Measurements from ENCODE around the gene CEP162.
"Not testable (repeated sequence)": the region's sequence is repeated elsewhere in the genome, so short reads cannot be mapped to it uniquely, and the experiment has no call there.

The CEP162 gene

DNA sequence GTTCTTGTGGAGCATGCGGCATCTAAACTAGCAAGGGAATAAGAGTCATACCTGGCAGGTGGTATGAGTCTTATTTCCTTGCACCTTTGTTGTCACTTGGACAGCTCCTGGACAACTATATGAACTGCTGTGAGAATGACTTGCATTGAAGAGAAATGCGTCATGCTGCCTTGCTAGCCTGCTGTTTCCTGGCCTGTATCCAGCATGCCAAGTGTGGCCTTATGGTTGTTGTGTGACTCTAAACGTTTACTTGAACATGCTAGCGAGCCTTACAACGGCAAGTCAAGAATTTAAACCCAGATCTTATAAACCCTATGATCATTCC is 90.4 kb downstream of the CEP162 start:
- H3K4me3 ChIP-seq (ENCODE audit: low read depth, low read length) = no peak overlapping the region
- in situ Hi-C loops (cut with HindIII; ENCODE audit: low sequenced_read_pairs) = no loop called here
- TF ChIP-seq, protein P1, sequence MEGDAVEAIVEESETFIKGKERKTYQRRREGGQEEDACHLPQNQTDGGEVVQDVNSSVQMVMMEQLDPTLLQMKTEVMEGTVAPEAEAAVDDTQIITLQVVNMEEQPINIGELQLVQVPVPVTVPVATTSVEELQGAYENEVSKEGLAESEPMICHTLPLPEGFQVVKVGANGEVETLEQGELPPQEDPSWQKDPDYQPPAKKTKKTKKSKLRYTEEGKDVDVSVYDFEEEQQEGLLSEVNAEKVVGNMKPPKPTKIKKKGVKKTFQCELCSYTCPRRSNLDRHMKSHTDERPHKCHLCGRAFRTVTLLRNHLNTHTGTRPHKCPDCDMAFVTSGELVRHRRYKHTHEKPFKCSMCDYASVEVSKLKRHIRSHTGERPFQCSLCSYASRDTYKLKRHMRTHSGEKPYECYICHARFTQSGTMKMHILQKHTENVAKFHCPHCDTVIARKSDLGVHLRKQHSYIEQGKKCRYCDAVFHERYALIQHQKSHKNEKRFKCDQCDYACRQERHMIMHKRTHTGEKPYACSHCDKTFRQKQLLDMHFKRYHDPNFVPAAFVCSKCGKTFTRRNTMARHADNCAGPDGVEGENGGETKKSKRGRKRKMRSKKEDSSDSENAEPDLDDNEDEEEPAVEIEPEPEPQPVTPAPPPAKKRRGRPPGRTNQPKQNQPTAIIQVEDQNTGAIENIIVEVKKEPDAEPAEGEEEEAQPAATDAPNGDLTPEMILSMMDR (IDR thresholded peaks at IDR 0.05; ENCODE audit: low read depth, low read length) = no peak
- peak; percentile 92 for DNase-seq (ENCODE audit: low read depth, low spot score)

GRCh38 chr6:84136364-84137050 is 90.9 kb downstream of the CEP162 start:
- DNase-seq (ENCODE audit: low read depth, low spot score) = peak; percentile 26
- in situ Hi-C loops (cut with HindIII; ENCODE audit: low sequenced_read_pairs) = no loop called here
- no peak overlapping the region for H3K4me3 ChIP-seq (ENCODE audit: low read depth, low read length)
- TF ChIP-seq, protein P1 (IDR thresholded peaks at IDR 0.05; ENCODE audit: low read depth, low read length) = no peak

DNA sequence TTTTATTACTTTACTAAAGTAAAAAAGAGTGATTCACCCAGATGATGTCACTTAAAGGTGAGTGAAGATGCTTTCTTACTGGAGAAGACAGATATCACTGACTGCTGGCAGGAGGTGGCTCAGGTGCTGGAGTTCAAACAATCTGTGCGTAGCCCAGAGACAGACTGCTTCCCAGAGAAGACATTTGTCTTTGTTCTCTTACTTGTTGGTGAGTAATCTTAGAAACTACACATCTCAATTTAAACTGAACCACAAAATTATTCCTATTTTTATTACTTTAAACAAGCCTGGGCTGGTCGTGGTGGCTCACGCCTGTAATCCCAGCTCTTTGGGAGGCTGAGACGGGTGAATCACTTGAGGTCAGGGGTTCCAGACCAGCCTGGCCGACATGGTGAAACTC is 92.2 kb downstream of the CEP162 start:
- in situ Hi-C loops (cut with HindIII; ENCODE audit: low sequenced_read_pairs) = no loop called here
- DNase-seq (ENCODE audit: low read depth, low spot score) = no peak
- TF ChIP-seq, protein P1 (IDR thresholded peaks at IDR 0.05; ENCODE audit: low read depth, low read length) = no peak
- no peak overlapping the region for H3K4me3 ChIP-seq (ENCODE audit: low read depth, low read length)

DNA sequence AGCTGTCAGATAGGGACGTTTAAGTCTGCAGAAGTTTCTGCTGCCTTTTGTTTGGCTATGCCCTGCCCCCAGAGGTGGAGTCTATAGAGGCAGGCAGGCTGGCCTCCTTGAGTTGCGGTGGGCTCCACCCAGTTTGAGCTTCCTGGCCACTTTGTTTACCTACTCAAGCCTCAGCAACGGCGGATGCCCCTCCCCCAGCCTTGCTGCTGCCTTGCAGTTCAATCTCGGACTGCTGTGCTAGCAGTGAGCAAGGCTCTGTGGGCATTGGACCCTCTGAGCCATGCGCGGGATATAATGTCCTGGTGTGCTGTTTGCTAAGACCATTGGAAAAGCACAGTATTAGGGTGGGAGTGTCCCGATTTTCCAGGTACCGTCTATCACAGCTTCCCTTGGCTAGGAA is 94.1 kb downstream of the CEP162 start:
- H3K4me3 ChIP-seq (ENCODE audit: low read depth, low read length); in situ Hi-C loops (cut with HindIII; ENCODE audit: low sequenced_read_pairs); DNase-seq (ENCODE audit: low read depth, low spot score): not testable (repeated sequence)

DNA sequence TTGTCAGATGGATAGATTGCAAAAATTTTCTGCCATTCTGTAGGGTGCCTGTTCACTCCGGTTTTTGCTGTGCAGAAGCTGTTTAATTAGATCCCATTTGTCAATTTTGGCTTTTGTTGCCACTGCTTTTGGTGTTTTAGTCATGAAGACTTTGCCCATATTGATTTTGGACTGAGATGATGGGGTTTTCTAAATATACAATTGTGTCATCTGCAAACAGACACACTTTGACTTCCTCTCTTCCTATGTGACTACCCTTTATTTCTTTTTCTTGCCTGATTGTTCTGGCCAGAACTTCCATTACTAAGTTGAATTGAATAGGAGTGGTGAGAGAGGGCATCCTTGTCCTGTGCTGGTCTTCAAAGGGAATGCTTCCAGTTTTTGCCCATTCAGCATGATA is 97.9 kb downstream of the CEP162 start:
- DNase-seq (ENCODE audit: low read depth, low spot score); in situ Hi-C loops (cut with HindIII; ENCODE audit: low sequenced_read_pairs); H3K4me3 ChIP-seq (ENCODE audit: low read depth, low read length): not testable (repeated sequence)

GRCh38 chr6:84123186-84123585 is 104.3 kb downstream of the CEP162 start:
- TF ChIP-seq, protein P1 (IDR thresholded peaks at IDR 0.05; ENCODE audit: low read depth, low read length) = no peak
- no peak for DNase-seq (ENCODE audit: low read depth, low spot score)
- no peak overlapping the region for H3K4me3 ChIP-seq (ENCODE audit: low read depth, low read length)
- in situ Hi-C loops (cut with HindIII; ENCODE audit: low sequenced_read_pairs) = no loop called here

GRCh38 chr6:84119277-84119676 is 108.2 kb downstream of the CEP162 start:
- in situ Hi-C loops (cut with HindIII; ENCODE audit: low sequenced_read_pairs) = no loop called here
- TF ChIP-seq, protein P1 (IDR thresholded peaks at IDR 0.05; ENCODE audit: low read depth, low read length) = no peak
- no peak for DNase-seq (ENCODE audit: low read depth, low spot score)

DNA sequence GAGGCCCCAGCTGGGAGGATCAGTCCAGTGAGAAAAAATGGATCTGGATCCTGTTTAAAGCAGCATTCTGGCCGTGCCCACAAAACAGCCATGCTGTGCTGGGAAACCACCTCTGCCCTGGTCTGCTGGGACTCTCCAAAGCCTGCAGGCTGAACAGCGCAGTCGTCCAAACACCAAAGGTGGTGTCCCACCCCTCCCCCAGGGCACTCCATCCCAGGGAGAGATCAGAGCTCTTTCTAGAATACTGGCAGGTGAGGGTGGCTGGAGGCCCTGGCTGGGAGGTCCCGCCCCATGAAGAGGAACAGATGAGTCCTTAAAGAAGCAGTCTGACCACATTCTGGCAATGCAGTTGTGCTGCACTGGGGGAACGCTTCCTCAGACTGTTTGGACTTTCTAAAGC is 109.3 kb downstream of the CEP162 start:
- H3K4me3 ChIP-seq (ENCODE audit: low read depth, low read length) = no peak overlapping the region
- no peak for DNase-seq (ENCODE audit: low read depth, low spot score)
- in situ Hi-C loops (cut with HindIII; ENCODE audit: low sequenced_read_pairs) = no loop called here
- TF ChIP-seq, protein P1 (IDR thresholded peaks at IDR 0.05; ENCODE audit: low read depth, low read length) = no peak

More at GRCh38 chr6:84119277-84119676, 108.2 kb downstream of the CEP162 start:
- no peak overlapping the region for H3K4me3 ChIP-seq (ENCODE audit: low read depth, low read length)

DNA sequence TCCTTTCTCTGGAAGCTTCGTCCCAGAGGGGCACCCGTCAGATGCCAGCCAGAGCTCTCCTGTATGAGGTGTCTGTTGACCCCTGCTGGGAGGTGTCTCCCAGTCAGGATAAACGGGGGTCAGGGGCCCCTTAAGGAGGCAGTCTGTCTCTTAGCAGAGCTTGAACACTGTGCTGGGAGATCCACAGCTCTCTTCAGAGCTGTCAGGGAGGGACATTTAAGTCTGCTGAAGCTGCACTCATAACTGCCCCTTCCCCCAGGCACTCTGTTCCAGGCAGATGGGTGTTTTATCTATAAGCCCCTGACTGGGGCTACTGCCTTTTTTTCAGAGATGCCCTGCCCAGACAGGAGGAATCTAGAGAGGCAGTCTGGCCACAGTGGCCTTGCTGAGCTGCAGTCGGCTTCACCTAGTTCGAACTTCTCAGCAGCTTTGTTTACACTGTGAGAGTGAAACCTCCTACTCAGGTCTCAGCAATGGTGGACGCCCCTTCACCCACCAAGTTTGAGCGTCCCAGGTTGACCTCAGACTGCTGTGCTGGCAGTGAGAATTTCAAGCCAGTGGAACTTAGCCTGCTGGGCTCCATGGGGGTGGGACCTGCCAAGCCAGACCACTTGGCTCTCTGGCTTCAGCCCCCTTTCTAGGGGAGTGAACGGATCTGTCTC is 112.4 kb downstream of the CEP162 start:
- H3K4me3 ChIP-seq (ENCODE audit: low read depth, low read length); in situ Hi-C loops (cut with HindIII; ENCODE audit: low sequenced_read_pairs); DNase-seq (ENCODE audit: low read depth, low spot score): not testable (repeated sequence)

GRCh38 chr6:84111351-84111750 is 116.1 kb downstream of the CEP162 start:
- H3K4me3 ChIP-seq (ENCODE audit: low read depth, low read length); in situ Hi-C loops (cut with HindIII; ENCODE audit: low sequenced_read_pairs); DNase-seq (ENCODE audit: low read depth, low spot score): not testable (repeated sequence)

All from astrocyte of the spinal cord (primary cell).